Mesothelial cell of epicardium (in vitro differentiated cells): ENCODE data around the gene KAZN. TPM values are rescaled to one million over a fixed set of nuclear protein-coding genes. Genes with fewer than 3 reads are reported as not detected.

Experiments used
- DNase-seq, 2 experiments: peaks; one replicate each; pipeline ENCODE4 v3.0.0; 2021; ENCODE audit warnings: low spot score in 2 of 2; ENCODE audit not compliant: unreplicated experiment in 2 of 2
- H3K27ac Mint-ChIP-seq: 2 replicates; pipeline ENCODE4 v1.8.0; 2021; ENCODE audit warnings: mixed read lengths
- H3K27me3 Mint-ChIP-seq: 2 replicates; pipeline ENCODE4 v1.8.0; 2021; ENCODE audit warnings: low read depth, mixed read lengths
- H3K36me3 Mint-ChIP-seq: 2 replicates; pipeline ENCODE4 v1.8.0; 2021; ENCODE audit warnings: mixed read lengths
- H3K4me1 Mint-ChIP-seq: 2 replicates; pipeline ENCODE4 v1.8.0; 2021; ENCODE audit warnings: mixed read lengths
- H3K4me3 Mint-ChIP-seq: 2 replicates; pipeline ENCODE4 v1.8.0; 2021; ENCODE audit warnings: mild to moderate bottlenecking, moderate library complexity, mixed read lengths
- H3K9me3 Mint-ChIP-seq: 2 replicates; pipeline ENCODE4 v1.8.0; 2021; ENCODE audit warnings: mixed read lengths
- CTCF ChIP-seq: fragments of 200-600 bp; sonication (generic); IDR thresholded peaks from one replicate; pipeline ENCODE4 v1.5.0; 2021; ENCODE audit warnings: antibody characterized with exemption; ENCODE audit not compliant: unreplicated experiment
- total RNA-seq: library from RNA; stranded (reverse); gene quantifications from 3 replicates; pipeline ENCODE4 v1.2.1, GENCODE V29; 2021

The KAZN gene
- total RNA-seq, 1 donor from 2014 or later: 38.4 TPM

GRCh38 chr1:14687147-14687546, 88.7 kb downstream of the KAZN start:
- Mint-ChIP-seq H3K27me3 (no peaks in the 10 kb centered on the region), H3K36me3 (no peaks in the 10 kb centered on the region), H3K9me3 (peaks cover 3% of the 10 kb centered on the region), H3K4me3 (no peak overlapping the region), H3K4me1 (peaks cover 12% of the 10 kb centered on the region), H3K27ac (no peak overlapping the region)
- no peak for DNase-seq
- TF ChIP-seq CTCF: no peak

- Mint-ChIP-seq H3K27ac (no peak overlapping the region), H3K4me3 (no peak overlapping the region), H3K9me3 (no peaks in the 10 kb centered on the region), H3K36me3 (no peaks in the 10 kb centered on the region), H3K4me1 (peaks cover 8% of the 10 kb centered on the region), H3K27me3 (no peaks in the 10 kb centered on the region)
- no peak for DNase-seq
- no peak for TF ChIP-seq CTCF
Measured at GRCh38 chr1:14689996-14690615, 91.6 kb downstream of the KAZN start.

- peaks cover 8% of the 10 kb centered on the region for H3K4me1 Mint-ChIP-seq
- no peaks in the 10 kb centered on the region for H3K27me3 Mint-ChIP-seq
- no peak overlapping the region for H3K4me3 Mint-ChIP-seq
- H3K27ac Mint-ChIP-seq: no peak overlapping the region
- DNase-seq: no peak
- H3K9me3 Mint-ChIP-seq: no peaks in the 10 kb centered on the region
- TF ChIP-seq CTCF: no peak
- H3K36me3 Mint-ChIP-seq: no peaks in the 10 kb centered on the region
Measured at GRCh38 chr1:14693949-14694348, 95.5 kb downstream of the KAZN start.

GRCh38 chr1:14694589-14694988, 96.1 kb downstream of the KAZN start:
- Mint-ChIP-seq H3K27ac (no peak overlapping the region), H3K27me3 (no peaks in the 10 kb centered on the region), H3K4me3 (no peak overlapping the region), H3K9me3 (no peaks in the 10 kb centered on the region), H3K36me3 (no peaks in the 10 kb centered on the region), H3K4me1 (peaks cover 8% of the 10 kb centered on the region)
- TF ChIP-seq CTCF: no peak
- DNase-seq: no peak

GRCh38 chr1:14696761-14697160, 98.3 kb downstream of the KAZN start:
- Mint-ChIP-seq H3K4me1 (peaks cover 5% of the 10 kb centered on the region), H3K27ac (no peak overlapping the region), H3K36me3 (no peaks in the 10 kb centered on the region), H3K9me3 (no peaks in the 10 kb centered on the region), H3K27me3 (no peaks in the 10 kb centered on the region), H3K4me3 (no peak overlapping the region)
- no peak for TF ChIP-seq CTCF
- DNase-seq: no peak

GRCh38 chr1:14697353-14697752, 98.9 kb downstream of the KAZN start:
- H3K27me3 Mint-ChIP-seq: no peaks in the 10 kb centered on the region
- H3K4me3 Mint-ChIP-seq: no peak overlapping the region
- no peaks in the 10 kb centered on the region for H3K36me3 Mint-ChIP-seq
- peaks cover 5% of the 10 kb centered on the region for H3K4me1 Mint-ChIP-seq
- no peak overlapping the region for H3K27ac Mint-ChIP-seq
- H3K9me3 Mint-ChIP-seq: no peaks in the 10 kb centered on the region
- DNase-seq: no peak
- TF ChIP-seq CTCF: no peak
